GM12872 (cell line): ENCODE data around the gene MC1R.

ENCODE experiments used
- CTCF ChIP-seq: IDR thresholded peaks from 3 replicates; pipeline ENCODE4 v1.5.1; 2011; ENCODE audit warnings: low read depth, mild to moderate bottlenecking, low read length, moderate library complexity; ENCODE audit not compliant: insufficient read depth

MC1R gene

GRCh38 chr16:89918453-89919347 lies at the start of gene MC1R:
MC1R (plus strand) TSS chr16:89918862; CDS start chr16:89919259, 397 bp downstream.
- peak; percentile 61 for TF ChIP-seq CTCF

- no peak for TF ChIP-seq CTCF
These were observed 48.8 kb upstream of the MC1R start for GRCh38 chr16:89869911-89870310.

- TF ChIP-seq CTCF, result no peak
These were observed 48.2 kb upstream of the MC1R start for GRCh38 chr16:89870440-89870839.

- no peak for TF ChIP-seq CTCF
These were observed 46.8 kb upstream of the MC1R start for GRCh38 chr16:89871895-89872294.

GRCh38 chr16:89873109-89873971 lies 45.3 kb upstream of the MC1R start, which contains the start of gene TCF25:
TCF25 (plus strand) TSS chr16:89873592; CDS start chr16:89873668, 76 bp downstream.
- no peak for TF ChIP-seq CTCF

GRCh38 chr16:89873972-89874689 lies 44.5 kb upstream of the MC1R start:
- no peak for TF ChIP-seq CTCF
